ENCODE measurements around the gene DIP2C.

DIP2C gene

DNA sequence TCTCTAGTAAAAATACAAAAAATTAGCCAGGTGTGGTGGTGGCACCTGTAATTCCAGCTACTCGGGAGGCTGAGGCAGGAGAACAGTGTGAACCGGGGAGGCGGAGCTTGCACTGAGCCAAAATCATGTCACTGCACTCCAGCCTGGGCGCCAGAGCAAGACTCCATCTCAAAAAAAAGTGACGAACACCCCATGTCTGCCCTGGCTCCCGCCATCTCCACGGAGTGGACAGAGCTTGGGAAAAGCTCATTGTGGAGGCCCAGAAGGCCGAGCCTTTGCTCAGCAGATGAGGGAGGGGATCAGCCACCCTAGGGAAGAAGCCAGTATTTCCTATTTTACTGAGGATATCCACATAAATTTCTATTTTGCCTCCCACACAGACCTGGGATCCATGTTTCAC is 136.8 kb downstream of the DIP2C start:
- DNase-seq (ENCODE audit: low read depth) = no peak

DNA sequence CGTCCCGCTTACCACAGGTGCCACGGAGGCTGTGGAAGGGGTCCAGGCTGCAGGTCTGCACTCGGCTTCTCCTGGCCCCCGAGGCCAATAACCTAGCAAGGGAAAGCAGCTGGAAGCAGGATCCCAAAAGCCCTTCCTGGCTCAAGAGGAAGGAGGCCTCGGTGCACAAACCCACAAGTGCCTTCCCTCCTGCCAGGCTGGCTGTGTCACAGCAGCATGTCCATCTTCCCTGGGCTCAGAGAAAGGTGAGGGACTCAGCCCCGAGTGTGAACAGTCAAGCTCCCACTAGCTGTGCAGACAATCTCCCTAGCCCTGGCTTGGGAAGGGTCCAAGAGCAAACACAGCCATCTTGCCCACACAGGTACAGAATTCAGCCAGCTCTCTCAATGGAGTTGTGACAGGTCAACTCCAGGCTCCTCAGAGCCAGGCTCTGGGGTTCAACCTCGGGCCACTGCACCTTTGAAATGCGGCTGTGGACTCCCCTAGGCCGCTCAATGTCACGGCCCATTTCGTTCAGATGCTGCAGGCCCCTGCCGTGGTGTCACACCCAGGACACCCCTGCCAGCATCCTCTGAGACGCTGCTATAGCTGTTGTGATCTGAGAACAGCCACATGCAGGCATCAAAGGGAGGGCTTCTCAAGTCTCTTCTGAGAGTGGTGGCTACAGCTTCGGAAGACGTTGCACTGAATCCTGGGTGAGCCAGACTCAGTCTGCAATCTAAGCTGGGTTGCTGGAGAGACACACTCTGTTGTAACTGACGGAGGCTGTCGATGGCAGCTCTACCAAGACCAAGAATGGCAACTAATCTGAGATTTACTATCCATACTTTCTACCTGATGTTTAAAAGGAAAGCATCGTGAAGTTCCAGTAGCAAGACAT is 137.9 kb downstream of the DIP2C start:
- no peak for DNase-seq (ENCODE audit: low read depth)

DNA sequence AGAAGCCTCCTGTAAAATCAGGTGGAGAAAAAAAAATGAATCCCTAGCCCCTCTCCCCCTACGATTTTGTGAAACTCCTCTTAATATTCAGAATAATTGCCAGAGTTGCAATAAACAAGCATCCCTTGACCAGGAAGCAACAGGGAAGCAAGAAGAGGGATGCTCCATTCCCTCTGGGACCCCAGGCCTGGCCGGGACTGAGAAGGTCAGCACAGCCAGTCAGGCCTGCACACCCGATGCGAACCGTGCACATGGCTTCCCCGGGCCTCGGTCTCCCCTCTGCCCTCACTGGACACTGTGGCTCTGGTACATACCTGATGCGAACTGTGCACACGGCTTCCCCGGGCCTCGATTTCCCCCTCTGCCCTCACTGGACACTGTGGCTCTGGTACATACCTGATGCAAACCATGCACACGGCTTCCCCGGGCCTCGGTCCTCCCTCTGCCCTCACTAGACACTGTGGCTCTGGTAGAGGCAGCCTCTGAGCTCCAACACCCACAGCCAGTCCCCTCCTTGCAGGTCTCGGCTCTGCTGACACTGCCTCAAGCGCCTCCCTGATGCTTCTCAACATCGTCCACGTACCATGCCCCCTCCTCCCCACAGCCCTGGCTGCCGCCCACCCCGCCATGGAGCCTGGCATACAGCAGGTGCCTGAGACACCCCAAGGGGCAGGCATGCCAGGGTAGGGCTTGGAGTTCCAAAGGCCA is 138.6 kb downstream of the DIP2C start:
- DNase-seq (ENCODE audit: low read depth) = no peak

DNA sequence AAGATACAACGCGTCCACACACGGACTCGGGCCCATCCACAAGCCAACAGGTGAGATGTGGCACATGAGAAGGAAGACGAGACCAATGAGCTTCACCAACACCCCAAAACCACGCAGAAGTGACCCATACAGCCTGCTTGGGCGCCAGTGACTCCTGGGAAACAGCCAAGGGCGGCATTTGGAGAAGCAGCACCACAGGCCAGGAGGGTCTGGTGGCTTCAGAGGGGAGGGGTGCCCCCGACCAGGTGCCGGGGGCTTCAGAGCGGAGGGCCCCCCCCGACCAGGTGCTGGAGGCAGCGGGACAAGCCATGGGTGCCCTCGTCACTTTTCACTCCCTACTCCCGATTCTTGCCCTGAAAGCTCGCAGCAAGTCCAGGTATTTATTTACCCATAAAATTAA is 140.1 kb downstream of the DIP2C start:
- DNase-seq (ENCODE audit: low read depth) = no peak

DNA sequence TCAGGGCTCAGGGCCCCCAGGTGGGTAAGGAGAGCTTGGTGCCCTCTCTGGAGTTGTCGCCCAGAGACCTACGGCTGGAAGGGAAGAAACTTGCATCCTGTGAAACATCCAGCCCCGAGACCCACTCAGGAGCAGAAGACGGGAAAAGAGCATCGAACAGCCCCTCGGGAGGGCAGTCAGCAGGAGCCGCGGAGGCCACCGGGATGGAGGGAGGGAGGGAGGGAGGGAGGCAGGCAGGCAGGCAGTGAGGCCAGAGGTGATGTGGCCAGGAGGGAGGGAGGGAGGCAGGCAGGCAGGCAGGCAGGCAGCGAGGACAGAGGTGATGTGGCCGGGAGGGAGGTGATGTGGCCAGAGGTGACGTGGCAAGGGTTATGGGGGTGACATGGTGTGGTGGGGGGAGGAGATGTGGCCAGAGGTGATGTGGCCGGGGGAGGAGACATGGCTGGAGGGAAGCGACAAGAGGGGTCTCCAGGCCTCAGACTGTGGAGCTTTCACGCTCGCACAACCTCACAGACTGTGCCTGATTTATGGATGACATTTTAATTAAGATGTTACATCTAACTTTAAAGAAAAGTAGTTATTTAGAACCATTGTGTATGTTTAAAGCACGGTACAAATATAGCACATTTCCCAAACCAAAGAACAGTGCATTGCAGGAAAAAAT is 141.1 kb downstream of the DIP2C start:
- no peak for DNase-seq (ENCODE audit: low read depth)

DNA sequence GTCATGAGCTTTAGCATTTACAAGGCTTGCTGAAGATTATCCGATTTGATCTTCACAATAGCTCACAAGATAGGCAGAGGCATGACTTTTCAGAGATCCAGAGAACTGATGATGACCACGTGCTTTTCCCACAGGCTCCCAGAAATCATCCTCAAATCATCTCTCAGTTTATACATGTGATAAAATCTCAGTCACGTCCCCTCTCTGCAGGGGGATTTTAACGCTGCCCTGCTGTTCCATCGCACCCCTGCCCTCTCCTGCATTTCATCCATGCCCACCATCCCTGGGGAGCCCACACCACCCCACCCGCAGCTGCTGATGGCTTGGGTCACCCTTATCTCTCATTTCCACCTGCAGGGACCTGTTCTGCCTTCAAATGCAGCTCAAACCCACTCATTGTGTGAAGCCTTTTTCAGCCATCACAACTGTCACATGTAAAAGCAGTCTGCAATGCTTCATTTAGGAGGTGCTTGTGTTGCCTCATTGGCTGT is 141.8 kb downstream of the DIP2C start:
- DNase-seq (ENCODE audit: low read depth) = no peak

DNA sequence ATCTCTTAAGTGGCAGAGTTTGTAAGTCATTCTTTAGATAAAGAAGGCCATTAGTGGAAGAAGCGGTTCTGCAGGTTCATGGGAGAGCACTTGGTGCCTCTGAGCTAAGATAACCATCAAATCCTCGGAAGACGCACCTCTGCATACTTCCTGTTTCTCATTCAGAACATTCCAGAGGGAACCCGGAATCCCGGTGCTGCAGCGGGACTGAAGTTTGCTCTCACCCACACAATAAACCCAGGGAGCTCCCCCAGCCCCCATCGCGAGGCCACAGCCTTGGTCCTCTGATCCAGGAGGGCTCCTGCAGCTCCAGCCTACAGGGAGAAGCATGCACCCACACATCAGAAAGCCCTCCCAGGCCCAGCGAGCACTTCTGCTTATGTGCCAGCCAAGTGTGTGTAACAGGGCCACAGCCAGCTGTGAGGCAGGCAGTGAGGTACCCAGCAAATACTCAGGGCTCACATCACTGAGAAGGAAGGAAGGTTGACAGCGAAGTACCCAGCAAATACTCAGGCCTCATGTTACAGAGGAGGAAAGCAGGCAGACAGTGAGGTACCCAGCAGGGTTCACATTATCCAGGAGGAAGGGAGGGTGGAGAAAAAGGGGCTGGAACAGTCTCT is 142.4 kb downstream of the DIP2C start:
- DNase-seq (ENCODE audit: low read depth) = no peak

DNA sequence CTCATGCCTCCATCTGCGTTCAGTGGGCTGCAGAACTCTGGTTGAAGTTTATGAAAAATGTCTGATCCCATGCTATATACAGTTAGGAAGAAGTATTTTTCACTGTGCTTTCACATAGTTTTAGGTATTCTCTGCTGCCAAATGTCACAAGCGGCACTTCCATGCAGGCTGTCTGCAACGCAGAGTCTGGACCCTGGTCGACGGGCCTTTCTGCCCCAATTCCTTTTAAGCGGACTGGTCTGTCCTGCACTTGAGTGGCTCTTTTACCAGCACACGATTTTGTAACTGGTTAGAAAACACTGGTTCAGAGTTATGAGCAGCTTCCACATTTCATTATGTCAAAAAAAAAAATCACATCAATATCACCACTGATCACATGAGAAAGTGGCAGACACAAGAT is 143.0 kb downstream of the DIP2C start:
- no peak for DNase-seq (ENCODE audit: low read depth)

DNA sequence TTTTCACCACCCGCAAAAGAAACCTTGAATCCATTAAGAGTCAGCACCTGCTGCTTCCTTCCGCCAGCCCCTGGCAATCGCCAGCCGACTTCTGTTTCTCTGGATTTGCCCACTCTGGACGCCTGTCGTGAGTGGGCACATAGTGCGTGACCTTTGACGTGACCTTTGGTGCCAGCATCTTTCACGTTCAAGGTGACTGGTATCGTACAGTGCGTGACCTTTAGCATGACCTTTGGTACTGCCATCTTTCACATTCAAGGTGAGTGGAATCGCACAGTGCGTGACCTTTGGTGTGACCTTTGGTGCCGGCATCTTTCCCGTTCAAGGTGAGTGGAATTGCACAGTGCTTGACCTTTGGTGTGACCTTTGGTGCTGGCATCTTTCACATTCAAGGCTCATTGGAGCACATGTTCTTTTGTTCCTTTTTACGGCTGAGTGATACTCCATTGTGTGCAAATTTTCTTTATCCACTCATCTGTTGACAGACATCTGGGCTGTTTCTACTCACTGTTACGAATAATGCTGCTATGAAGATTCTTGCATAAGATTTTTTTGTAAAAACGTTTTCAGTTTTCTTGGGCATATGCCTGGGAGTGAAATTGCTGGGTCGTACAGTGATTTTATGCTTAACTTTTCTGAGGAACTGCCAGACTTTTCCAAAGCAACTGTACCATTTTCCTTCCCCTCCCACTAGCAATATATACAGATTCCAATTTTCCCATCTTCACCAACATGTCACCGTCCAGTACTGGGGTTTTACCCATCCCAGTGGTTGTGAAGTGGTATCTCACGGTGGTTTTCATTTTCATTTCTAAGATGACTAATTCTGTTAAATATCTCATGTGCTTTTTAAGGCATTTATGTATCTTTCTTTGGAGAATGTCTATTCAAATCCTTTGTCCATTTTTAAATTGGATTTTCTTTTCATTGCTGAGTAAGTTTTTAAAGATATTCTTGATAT is 145.3 kb downstream of the DIP2C start:
- no peak for DNase-seq (ENCODE audit: low read depth)

DNA sequence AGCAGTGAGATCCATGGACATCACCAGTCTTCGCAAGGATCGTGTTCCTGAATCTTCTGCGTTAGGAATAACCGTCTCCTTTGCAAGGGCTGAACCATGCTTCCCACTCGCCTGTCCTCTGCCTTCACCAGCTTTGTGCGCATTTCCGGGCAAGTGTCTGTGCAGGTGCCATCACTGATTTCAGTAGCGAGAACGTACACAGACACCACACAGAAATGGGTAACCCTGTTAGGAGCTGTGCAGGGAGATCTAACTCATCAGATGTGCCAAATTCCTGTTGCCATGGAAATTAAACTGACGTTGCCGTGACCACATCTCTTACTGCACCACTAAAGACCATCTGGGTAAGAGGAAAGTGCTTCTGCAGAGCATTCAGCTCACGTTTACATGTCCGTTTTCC is 146.3 kb downstream of the DIP2C start:
- no peak for DNase-seq (ENCODE audit: low read depth)

DNA sequence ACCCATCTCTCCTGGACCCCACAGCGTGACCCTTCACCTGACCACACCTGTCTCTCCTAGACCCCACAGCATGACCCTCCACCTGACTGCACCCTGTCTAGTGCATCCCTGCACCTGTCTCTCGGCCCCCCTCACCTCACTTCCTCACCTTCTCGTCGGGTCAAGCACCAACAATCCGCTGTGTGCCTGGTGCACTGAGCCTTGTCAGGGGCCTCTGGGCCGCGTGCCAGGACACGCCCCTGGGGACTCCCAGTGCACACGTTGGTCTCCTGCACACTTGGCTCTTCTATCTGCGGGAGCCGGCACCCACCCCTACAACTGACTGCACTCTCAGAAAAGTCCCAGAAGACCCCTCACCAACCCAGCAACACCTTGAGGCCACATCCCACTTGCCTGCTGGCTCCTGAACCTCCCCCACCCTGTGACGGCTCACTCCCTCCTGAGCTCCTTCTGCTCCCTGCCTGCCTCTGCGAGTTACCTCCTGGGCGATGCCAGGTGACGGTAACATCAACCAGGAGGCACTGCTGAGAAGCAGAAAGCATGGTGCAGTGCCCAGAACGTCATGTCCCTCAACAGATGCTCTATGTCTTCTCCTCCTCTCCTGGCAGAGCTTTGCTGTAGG is 147.6 kb downstream of the DIP2C start:
- no peak for DNase-seq (ENCODE audit: low read depth)

DNA sequence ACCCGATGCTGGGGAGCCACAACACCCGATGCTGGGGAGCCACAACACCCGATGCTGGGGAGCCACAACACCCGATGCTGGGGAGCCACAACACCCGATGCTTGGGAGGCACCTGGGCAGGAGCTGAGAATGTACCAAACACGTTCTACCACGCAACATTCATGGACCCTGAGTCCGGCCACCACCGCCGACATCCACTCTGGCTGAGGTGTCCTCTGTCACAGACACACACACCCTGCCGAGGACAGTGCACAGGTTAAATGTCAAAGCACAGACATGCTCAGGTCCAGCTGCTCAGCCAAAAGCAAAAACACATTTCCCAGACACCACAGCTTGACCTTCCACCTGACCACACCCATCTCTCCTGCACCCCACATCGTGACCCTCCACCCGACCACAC is 148.4 kb downstream of the DIP2C start:
- no peak for DNase-seq (ENCODE audit: low read depth)

DNA sequence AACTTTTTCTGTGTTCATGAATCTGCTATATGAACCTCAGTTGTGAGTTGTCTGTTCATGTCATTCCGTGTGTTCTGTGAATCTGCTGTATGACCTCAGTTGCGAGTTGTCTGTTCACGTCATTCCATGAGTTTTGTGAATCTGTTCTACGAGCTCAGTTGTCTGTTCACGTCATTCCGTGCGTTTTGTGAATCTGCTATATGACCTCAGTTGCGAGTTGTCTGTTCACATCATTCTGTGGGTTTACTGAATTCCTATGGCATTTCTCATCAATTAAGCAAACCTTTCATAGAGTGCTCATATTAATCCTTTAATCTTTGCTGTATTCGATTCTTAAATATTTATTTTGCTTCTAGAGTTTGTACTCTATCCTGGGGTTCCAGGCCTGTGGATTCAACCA is 150.6 kb downstream of the DIP2C start:
- no peak for DNase-seq (ENCODE audit: low read depth)

DNA sequence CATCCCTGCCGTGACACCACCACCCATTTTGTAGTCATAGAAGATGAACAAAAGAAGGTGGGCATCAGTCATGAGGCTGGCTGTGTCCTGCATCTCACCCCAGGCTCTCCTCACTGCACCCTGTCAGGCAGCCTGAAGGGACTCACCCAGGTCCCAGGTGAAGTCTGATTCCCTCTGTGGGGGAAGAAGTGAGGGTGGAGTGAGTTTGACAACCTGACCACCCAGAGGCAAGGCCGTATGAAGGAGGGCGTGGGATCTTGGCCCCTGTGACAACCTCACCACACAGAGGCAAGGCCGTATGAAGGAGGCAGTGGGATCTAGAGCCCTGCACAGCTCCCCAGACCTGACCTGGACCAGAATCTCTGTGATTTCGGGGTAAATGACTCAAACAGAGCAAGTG is 152.5 kb downstream of the DIP2C start:
- no peak for DNase-seq (ENCODE audit: low read depth)

DNA sequence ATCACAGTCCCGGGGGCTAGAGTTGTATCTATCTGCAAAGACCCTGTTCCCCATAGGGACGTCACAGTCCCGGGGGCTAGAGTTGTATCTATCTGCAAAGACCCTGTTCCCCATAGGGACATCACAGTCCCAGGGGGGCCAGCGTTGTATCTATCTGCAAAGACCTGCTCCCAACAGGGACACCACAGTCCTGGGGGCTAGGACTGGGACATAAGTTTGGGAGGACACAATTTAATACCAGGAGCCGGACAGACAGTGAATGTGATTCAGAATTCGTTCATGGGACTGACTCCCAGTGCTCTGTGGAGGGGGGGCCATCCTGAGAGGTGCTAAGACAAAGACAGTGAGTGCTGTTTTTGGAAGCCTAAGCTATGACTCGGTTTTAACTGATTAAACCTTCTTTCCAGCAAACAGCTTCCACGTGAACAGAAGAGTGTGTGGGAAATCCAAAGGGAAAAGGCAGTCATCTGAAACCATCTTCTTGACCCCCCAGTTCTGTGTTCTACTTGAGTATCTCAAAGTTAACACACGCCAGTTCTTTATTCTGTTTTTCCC is 153.0 kb downstream of the DIP2C start:
- no peak for DNase-seq (ENCODE audit: low read depth)

DNA sequence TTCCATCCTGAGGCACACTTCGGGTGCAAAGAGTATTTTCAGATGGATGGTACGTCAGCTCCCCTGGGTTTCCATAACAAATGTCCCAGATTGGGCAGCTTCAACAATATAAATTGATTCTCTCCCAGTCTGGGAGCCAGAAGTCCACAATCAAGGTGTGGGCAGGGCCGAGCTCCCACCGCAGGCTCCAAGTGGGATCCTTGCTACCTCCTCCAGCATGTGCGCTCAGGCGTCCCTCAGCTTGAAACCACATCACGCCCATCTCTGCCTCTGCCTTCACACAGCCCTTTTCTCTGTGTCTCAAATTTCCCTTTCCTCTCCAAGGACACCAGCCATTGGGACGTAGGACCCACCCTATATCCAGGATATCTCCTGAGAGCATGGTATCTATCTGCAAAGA is 153.5 kb downstream of the DIP2C start:
- DNase-seq (ENCODE audit: low read depth) = no peak

DNA sequence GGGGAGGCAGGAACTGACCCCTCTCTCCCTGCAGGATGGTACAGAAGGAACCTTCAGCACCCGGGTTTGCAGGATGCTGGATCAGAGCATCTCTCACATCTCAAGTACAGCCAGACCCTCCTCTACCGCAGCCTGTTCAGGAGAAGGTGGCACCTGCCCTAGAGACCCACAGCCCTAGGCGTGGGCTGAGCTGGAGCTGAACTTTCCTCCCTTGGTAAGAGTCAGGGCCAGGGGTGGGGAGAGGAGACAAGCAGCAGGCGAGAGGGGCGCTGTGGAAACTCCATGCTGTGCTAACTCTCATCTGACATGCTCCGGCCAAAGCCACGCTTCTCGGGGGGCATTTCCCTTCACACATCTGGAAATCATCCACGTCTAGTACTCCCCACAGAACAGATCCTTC is 154.4 kb downstream of the DIP2C start:
- DNase-seq (ENCODE audit: low read depth) = no peak

DNA sequence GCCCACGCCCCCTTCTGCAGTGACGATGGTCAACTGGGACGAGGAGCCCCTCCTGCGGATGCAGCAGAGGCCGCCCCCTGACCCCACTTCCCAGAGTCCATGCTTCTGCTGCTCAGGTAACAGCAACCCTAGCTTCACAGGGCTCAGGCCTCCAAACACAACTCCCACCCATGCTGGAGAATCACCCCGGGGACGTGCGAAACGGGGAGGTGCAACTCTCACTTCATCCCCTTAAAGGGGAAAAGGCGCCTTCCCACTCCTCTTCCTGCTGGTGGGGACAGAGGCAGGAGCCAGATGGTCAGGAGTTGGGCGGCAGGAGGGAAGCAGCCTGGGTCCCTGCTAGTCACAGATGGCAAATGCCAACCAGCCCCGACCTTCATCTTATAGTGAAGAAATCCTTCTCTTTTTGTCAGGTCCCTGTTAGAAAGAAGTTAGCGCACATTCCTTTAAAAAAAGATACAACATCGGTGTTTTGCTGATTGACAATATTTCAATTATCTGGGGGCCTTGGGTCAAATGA is 155.4 kb downstream of the DIP2C start:
- no peak for DNase-seq (ENCODE audit: low read depth)

DNA sequence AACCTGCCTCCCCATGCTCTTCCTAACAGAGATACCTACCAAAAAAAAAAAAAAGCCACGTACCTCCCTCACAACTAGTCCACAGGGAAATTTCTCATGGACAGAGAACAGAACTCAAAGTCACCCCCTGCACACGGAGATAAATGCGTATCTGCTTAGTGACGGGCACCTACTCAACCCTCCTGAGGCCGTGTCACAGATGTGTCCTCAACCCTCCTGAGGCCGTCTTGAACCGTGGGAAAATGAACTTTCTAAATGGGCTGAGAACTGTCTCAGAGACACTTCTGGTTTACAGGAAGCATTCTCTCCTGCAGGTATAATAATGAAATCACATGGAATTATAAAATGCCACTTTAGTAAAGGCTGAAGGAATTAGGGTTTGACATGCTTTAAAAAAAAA is 155.9 kb downstream of the DIP2C start:
- DNase-seq (ENCODE audit: low read depth) = no peak

DNA sequence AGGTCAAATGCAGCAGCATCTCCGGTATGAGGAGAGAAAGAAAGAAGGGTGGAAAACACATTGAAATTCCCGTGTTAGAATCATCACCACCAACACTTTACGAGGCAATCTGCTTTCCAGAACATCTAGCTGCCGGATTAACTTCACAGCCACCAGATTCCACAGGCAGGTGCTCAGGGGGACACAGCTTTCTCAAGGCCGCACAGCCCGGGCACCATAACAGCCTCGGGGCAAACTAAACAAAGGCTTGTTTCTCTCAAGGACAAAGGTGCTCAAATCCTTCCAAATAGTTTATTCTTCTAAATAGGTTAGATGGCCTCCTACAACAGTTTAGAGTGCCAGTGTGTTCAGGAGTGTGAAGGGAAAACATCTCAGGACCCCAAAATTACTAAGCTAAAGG is 156.3 kb downstream of the DIP2C start:
- no peak for DNase-seq (ENCODE audit: low read depth)
